ENCODE results near the gene RBM4B. TPM values are rescaled to one million over a fixed set of nuclear protein-coding genes. Genes with fewer than 3 reads are reported as not detected.

Gene RBM4B
- total and polyA plus RNA-seq, 2 of the 13 experiments (the other 11 are each of a cell fraction or from before 2014, with no cell fraction given) = 25.8 to 32.4 TPM

GRCh38 chr11:66715346-66716085, 37.8 kb upstream of the RBM4B start (continued):
- no peak for TF ChIP-seq RERE (CRISPR knock-in tag; IDR thresholded peaks at IDR 0.05; ENCODE audit: low read depth)
- TF ChIP-seq ZBTB10 (CRISPR knock-in tag; IDR thresholded peaks at IDR 0.05; ENCODE audit: borderline replicate concordance) = no peak
- no peak for TF ChIP-seq STAT5B (CRISPR knock-in tag; IDR thresholded peaks at IDR 0.05)
- TF ChIP-seq NR2C2 (CRISPR knock-in tag; IDR thresholded peaks at IDR 0.05; ENCODE audit: borderline replicate concordance) = no peak
- no peak for TF ChIP-seq ZFP82 (CRISPR knock-in tag; IDR thresholded peaks at IDR 0.05; ENCODE audit: borderline replicate concordance)
- TF ChIP-seq PLRG1 (conservative IDR thresholded peaks at IDR 0.05) = no peak
- no peak for TF ChIP-seq MAX (IDR thresholded peaks at IDR 0.05)
- TF ChIP-seq GLMP (CRISPR knock-in tag; IDR thresholded peaks at IDR 0.05; ENCODE audit: borderline replicate concordance) = no peak

All from HepG2 (cell line).